H9 (cell line): ENCODE data around the gene ATE1. TPM values are rescaled to one million over a fixed set of nuclear protein-coding genes. Genes with fewer than 3 reads are reported as not detected.

Experiments
- DNase-seq: peaks from one replicate; pipeline ENCODE4 v3.0.0-alpha.2; 2017
- H2AFZ ChIP-seq: one replicate; pipeline ENCODE4 v1.6.1; 2013; ENCODE audit warnings: mild to moderate bottlenecking, low read length, control low read depth, moderate library complexity
- H2AK5ac ChIP-seq: 2 replicates; pipeline ENCODE4 v1.6.1; 2013; ENCODE audit warnings: low read length, control low read depth, mixed read lengths; ENCODE audit not compliant: insufficient read length
- H2BK120ac ChIP-seq: one replicate; pipeline ENCODE4 v1.6.1; 2013; ENCODE audit warnings: low read depth, mild to moderate bottlenecking, low read length, control low read depth, inconsistent platforms; ENCODE audit not compliant: poor library complexity, severe bottlenecking
- H2BK12ac ChIP-seq: 2 replicates; pipeline ENCODE4 v1.6.1; 2013; ENCODE audit warnings: low read length, control low read depth, mixed read lengths, low read depth; ENCODE audit not compliant: insufficient read length
- H2BK15ac ChIP-seq: 2 replicates; pipeline ENCODE4 v1.6.1; 2013; ENCODE audit warnings: low read depth, low read length, control low read depth
- H2BK20ac ChIP-seq: one replicate; pipeline ENCODE4 v1.6.1; 2013; ENCODE audit warnings: low read depth, mild to moderate bottlenecking, low read length, control low read depth, inconsistent platforms; ENCODE audit not compliant: poor library complexity, severe bottlenecking
- H2BK5ac ChIP-seq: 2 replicates; pipeline ENCODE4 v1.6.1; 2013; ENCODE audit warnings: low read length, control low read depth, mixed read lengths; ENCODE audit not compliant: insufficient read length
- H3K14ac ChIP-seq: 2 replicates; pipeline ENCODE4 v1.6.1; 2013; ENCODE audit warnings: low read length, control low read depth; ENCODE audit not compliant: insufficient read depth
- H3K18ac ChIP-seq: 2 replicates; pipeline ENCODE4 v1.6.1; 2013; ENCODE audit warnings: low read depth, mild to moderate bottlenecking, mixed read lengths, low read length, control low read depth; ENCODE audit not compliant: insufficient read length
- H3K23ac ChIP-seq: 2 replicates; pipeline ENCODE4 v1.6.1; 2013; ENCODE audit warnings: low read length, control low read depth, mixed read lengths, low read depth; ENCODE audit not compliant: insufficient read length
- H3K23me2 ChIP-seq: 2 replicates; pipeline ENCODE4 v1.6.1; 2013; ENCODE audit warnings: low read depth, mild to moderate bottlenecking, mixed read lengths, low read length, control low read depth; ENCODE audit not compliant: insufficient read length, poor library complexity, severe bottlenecking
- H3K27ac ChIP-seq: 2 replicates; pipeline ENCODE4 v1.5.1; 2013; ENCODE audit warnings: low read length, control low read depth, mixed read lengths, low read depth; ENCODE audit not compliant: insufficient read length
- H3K27me3 ChIP-seq: 2 replicates; pipeline ENCODE4 v1.6.1; 2013; ENCODE audit warnings: low read length, control low read depth, inconsistent platforms; ENCODE audit not compliant: insufficient read depth
- H3K4ac ChIP-seq: 2 replicates; pipeline ENCODE4 v1.6.1; 2013; ENCODE audit warnings: low read depth, mild to moderate bottlenecking, control low read depth, inconsistent platforms, low read length, moderate library complexity
- H3K4me1 ChIP-seq: 2 replicates; pipeline ENCODE4 v1.6.1; 2013; ENCODE audit warnings: low read length, control low read depth, inconsistent platforms; ENCODE audit not compliant: insufficient read depth
- H3K4me2 ChIP-seq: 2 replicates; pipeline ENCODE4 v1.6.1; 2013; ENCODE audit warnings: low read length, control low read depth, mixed read lengths; ENCODE audit not compliant: insufficient read length, insufficient read depth
- H3K56ac ChIP-seq: 2 replicates; pipeline ENCODE4 v1.6.1; 2013; ENCODE audit warnings: low read depth, mild to moderate bottlenecking, mixed read lengths, low read length, control low read depth; ENCODE audit not compliant: insufficient read length
- H3K79me1 ChIP-seq: 2 replicates; pipeline ENCODE4 v1.6.1; 2013; ENCODE audit warnings: low read depth, mild to moderate bottlenecking, moderate library complexity, low read length, control low read depth, inconsistent platforms; ENCODE audit not compliant: insufficient read depth, poor library complexity, severe bottlenecking
- H3K79me2 ChIP-seq: 2 replicates; pipeline ENCODE4 v1.6.1; 2013; ENCODE audit warnings: low read length, control low read depth, inconsistent platforms; ENCODE audit not compliant: insufficient read depth
- H3K9ac ChIP-seq: 2 replicates; pipeline ENCODE4 v1.6.1; 2013; ENCODE audit warnings: low read length, control low read depth, mixed read lengths; ENCODE audit not compliant: insufficient read length; ENCODE audit errors: extremely low read depth
- H3K9me3 ChIP-seq: one replicate; pipeline ENCODE4 v1.6.1; 2013; ENCODE audit warnings: low read depth, low read length, inconsistent platforms; ENCODE audit not compliant: control insufficient read depth
- H3T11ph ChIP-seq: one replicate; pipeline ENCODE4 v1.6.1; 2013; ENCODE audit warnings: mild to moderate bottlenecking, low read length, control low read depth, inconsistent platforms
- H4K20me1 ChIP-seq: one replicate; pipeline ENCODE4 v1.6.1; 2013; ENCODE audit not compliant: control insufficient read depth, insufficient read length, insufficient read depth
- H4K5ac ChIP-seq: 2 replicates; pipeline ENCODE4 v1.6.1; 2013; ENCODE audit warnings: low read depth, mild to moderate bottlenecking, mixed read lengths, low read length, control low read depth; ENCODE audit not compliant: insufficient read length
- H4K8ac ChIP-seq: replicated peaks from 2 replicates; pipeline ENCODE4 v1.6.1; 2013; ENCODE audit warnings: low read length, control low read depth, mixed read lengths, low read depth; ENCODE audit not compliant: insufficient read length
- H4K91ac ChIP-seq: 2 replicates; pipeline ENCODE4 v1.6.1; 2013; ENCODE audit warnings: low read depth, mild to moderate bottlenecking, moderate library complexity, mixed read lengths, low read length, control low read depth; ENCODE audit not compliant: insufficient read length
- H3K27ac Mint-ChIP-seq, 3 experiments: 2 replicates in 2 of 3; 3 replicates in 1 of 3; pipeline ENCODE4 v1.8.0; 2020 to 2021; ENCODE audit warnings: mixed read lengths in 3 of 3, mild to moderate bottlenecking in 1 of 3, moderate library complexity in 1 of 3
- H3K27me3 Mint-ChIP-seq: 2 replicates; pipeline ENCODE4 v1.8.0; 2021; ENCODE audit warnings: low read depth, mild to moderate bottlenecking, moderate library complexity, mixed read lengths
- H3K36me3 Mint-ChIP-seq, 3 experiments: 2 replicates in 2 of 3; 3 replicates in 1 of 3; pipeline ENCODE4 v1.8.0; 2020 to 2021; ENCODE audit warnings: low read depth in 3 of 3, mixed read lengths in 3 of 3; ENCODE audit not compliant: insufficient read depth in 1 of 3
- H3K4me1 Mint-ChIP-seq, 2 experiments: 2 replicates each; pipeline ENCODE4 v1.8.0; 2020; ENCODE audit warnings: mixed read lengths in 2 of 2
- H3K4me3 Mint-ChIP-seq, 2 experiments: 2 replicates in 1 of 2; 3 replicates in 1 of 2; pipeline ENCODE4 v1.8.0; 2020 to 2021; ENCODE audit warnings: mild to moderate bottlenecking in 2 of 2, mixed read lengths in 2 of 2, moderate library complexity in 1 of 2
- H3K9me3 Mint-ChIP-seq, 2 experiments: 2 replicates in 1 of 2; 3 replicates in 1 of 2; pipeline ENCODE4 v1.8.0; 2020; ENCODE audit warnings: mild to moderate bottlenecking in 2 of 2, mixed read lengths in 2 of 2, moderate library complexity in 1 of 2
- CTCF ChIP-seq: fragments of 200-600 bp; sonication (generic); conservative IDR thresholded peaks from 3 replicates; pipeline ENCODE4 v1.8.0; 2021; ENCODE audit warnings: antibody characterized with exemption, mild to moderate bottlenecking
- WGBS: extraction: QIAGEN DNeasy Blood & Tissue Kit; methylation state at CpG from one replicate; pipeline ENCODE4 v1.1.7; 2013; ENCODE audit warnings: missing lambda C conversion rate, low lambda C conversion rate, mixed read lengths; ENCODE audit not compliant: insufficient read length; ENCODE audit errors: extremely low coverage; 5-methylcytosine and 5-hydroxymethylcytosine counted together
- total RNA-seq: library from RNA; stranded (reverse); gene quantifications from 2 replicates; pipeline ENCODE4 v1.2.1, GENCODE V29; 2021

ATE1 gene
- total RNA-seq, 1 experiment from 2014 or later: 29.0 TPM

GRCh38 chr10:121709675-121710073 is 218.2 kb downstream of the ATE1 start:
- H3K36me3 Mint-ChIP-seq: peaks cover 4 to 5% (median 4%) of the 10 kb centered on the region in 3 experiments; a peak in 5 of 7 replicates
- Histone ChIP-seq H3K56ac (no peak overlapping the region), H3K4ac (no peak overlapping the region), H4K5ac (no peak overlapping the region), H3K9ac (no peak overlapping the region), H2BK5ac (no peak overlapping the region), H4K20me1 (no peaks in the 10 kb centered on the region), H3T11ph (no peak overlapping the region), H3K23ac (no peak overlapping the region), H3K23me2 (no peaks in the 10 kb centered on the region), H4K91ac (no peak overlapping the region), H3K79me1 (no peaks in the 10 kb centered on the region), H2BK15ac (no peak overlapping the region), H3K27me3 (no peaks in the 10 kb centered on the region), H2AK5ac (no peak overlapping the region), H2BK20ac (no peak overlapping the region), H3K9me3 (no peaks in the 10 kb centered on the region), H3K4me1 (peaks cover 4% of the 10 kb centered on the region; the same call in 1 of the 2 replicates), H2BK12ac (no peak overlapping the region), H3K14ac (no peak overlapping the region), H4K8ac (no peak overlapping the region), H3K18ac (no peak overlapping the region), H3K27ac (no peak overlapping the region), H2BK120ac (no peak overlapping the region), H2AFZ (no peak overlapping the region), H3K4me2 (peak overlapping the region; percentile 14), H3K79me2 (no peaks in the 10 kb centered on the region)
- peaks cover 5 to 12% of the 10 kb centered on the region in 2 experiments; a peak in 3 of 5 replicates for H3K9me3 Mint-ChIP-seq
- peaks cover 30 to 35% of the 10 kb centered on the region in 2 experiments for H3K4me1 Mint-ChIP-seq
- no peak for TF ChIP-seq CTCF
- H3K4me3 Mint-ChIP-seq: peak overlapping the region in 1 of 2 experiments; percentile 57; a peak in 2 of 5 replicates
- H3K27me3 Mint-ChIP-seq: peaks cover 2% of the 10 kb centered on the region
- no peak overlapping the region for H3K27ac Mint-ChIP-seq
- no CpG with 5 or more reads among the region's 9 CpGs for WGBS
- no peak for DNase-seq
